Renal pelvis (tissue), 4 donors: ENCODE results near the gene NADK. TPM values are rescaled to one million over a fixed set of nuclear protein-coding genes. Genes with fewer than 3 reads are reported as not detected.
A peak's percentile ranks its signal among the peaks of the same experiment; 100 is the strongest.

ENCODE experiments used
- DNase-seq: peaks from one replicate; pipeline ENCODE4 v3.0.0-alpha.2; 2013
- polyA plus RNA-seq, 3 donors: library from polyadenylated mRNA; unstranded; fragments of 120-200 nt; gene quantifications; one replicate each; pipeline ENCODE4 v1.2.1, GENCODE V29; 2013; ENCODE audit not compliant: insufficient read length in 3 of 3

Gene NADK
- polyA plus RNA-seq, 3 donors: 49.2 to 52.8 (median 49.6) TPM

GRCh38 chr1:1793481-1794244 lies 15.4 kb upstream of the NADK start:
- no peak for DNase-seq

- DNase-seq: no peak
Measured at GRCh38 chr1:1788646-1789431, 10.6 kb upstream of the NADK start.

GRCh38 chr1:1788136-1788535 lies 9.9 kb upstream of the NADK start:
- no peak for DNase-seq

- DNase-seq: no peak
Measured at GRCh38 chr1:1786836-1787605, 8.8 kb upstream of the NADK start.

GRCh38 chr1:1785666-1786065 lies 7.4 kb upstream of the NADK start:
- no peak for DNase-seq

- DNase-seq: no peak
Measured at GRCh38 chr1:1784933-1785332, 6.7 kb upstream of the NADK start.

- DNase-seq: no peak
Measured at GRCh38 chr1:1783320-1783719, 5.0 kb upstream of the NADK start.

- DNase-seq: no peak
Measured at GRCh38 chr1:1782399-1783221, 4.3 kb upstream of the NADK start.

GRCh38 chr1:1781526-1781903 lies 3.2 kb upstream of the NADK start:
- DNase-seq: no peak

- no peak for DNase-seq
Measured at GRCh38 chr1:1780598-1781525, 2.6 kb upstream of the NADK start.

- no peak for DNase-seq
Measured at GRCh38 chr1:1779691-1780597, 1.7 kb upstream of the NADK start.

GRCh38 chr1:1779320-1779675 lies 1.0 kb upstream of the NADK start:
- no peak for DNase-seq

GRCh38 chr1:1778663-1779319 lies 521 bp upstream of the NADK start:
- DNase-seq: peak; percentile 45

GRCh38 chr1:1777583-1777899 lies 729 bp downstream of the NADK start:
- DNase-seq: no peak

- DNase-seq: no peak
Measured at GRCh38 chr1:1776672-1777582, 1.3 kb downstream of the NADK start.

GRCh38 chr1:1775327-1776226 lies 2.7 kb downstream of the NADK start:
- DNase-seq: no peak

- no peak for DNase-seq
Measured at GRCh38 chr1:1773874-1774273, 4.4 kb downstream of the NADK start.
